Measurements from ENCODE around the gene SLC5A11.
"Not testable (repeated sequence)": the region's sequence is repeated elsewhere in the genome, so short reads cannot be mapped to it uniquely, and the experiment has no call there.

Gene SLC5A11

DNA sequence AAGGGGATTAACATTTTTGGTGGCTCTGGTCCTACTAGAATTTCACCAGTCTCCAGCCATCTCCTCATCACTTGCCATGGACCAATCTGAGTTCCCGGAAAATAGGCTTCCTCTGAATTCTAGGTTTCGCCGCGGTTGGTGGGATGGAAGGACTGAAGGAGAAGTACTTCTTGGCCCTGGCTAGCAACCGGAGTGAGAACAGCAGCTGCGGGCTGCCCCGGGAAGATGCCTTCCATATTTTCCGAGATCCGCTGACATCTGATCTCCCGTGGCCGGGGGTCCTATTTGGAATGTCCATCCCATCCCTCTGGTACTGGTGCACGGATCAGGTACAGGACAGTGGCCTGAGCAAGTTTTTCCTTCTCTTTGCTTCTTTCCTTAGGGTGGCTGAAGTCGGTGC is 45.0 kb downstream of the SLC5A11 start:
- no peak for DNase-seq
- Histone ChIP-seq H3K4me3 (ENCODE audit: low read depth, low read length) (no peak overlapping the region), H3K27ac (no peak overlapping the region), H3K27me3 (replicated peaks) (no peaks in the 10 kb centered on the region), H3K36me3 (replicated peaks) (no peaks in the 10 kb centered on the region)
- TF ChIP-seq, protein P1, sequence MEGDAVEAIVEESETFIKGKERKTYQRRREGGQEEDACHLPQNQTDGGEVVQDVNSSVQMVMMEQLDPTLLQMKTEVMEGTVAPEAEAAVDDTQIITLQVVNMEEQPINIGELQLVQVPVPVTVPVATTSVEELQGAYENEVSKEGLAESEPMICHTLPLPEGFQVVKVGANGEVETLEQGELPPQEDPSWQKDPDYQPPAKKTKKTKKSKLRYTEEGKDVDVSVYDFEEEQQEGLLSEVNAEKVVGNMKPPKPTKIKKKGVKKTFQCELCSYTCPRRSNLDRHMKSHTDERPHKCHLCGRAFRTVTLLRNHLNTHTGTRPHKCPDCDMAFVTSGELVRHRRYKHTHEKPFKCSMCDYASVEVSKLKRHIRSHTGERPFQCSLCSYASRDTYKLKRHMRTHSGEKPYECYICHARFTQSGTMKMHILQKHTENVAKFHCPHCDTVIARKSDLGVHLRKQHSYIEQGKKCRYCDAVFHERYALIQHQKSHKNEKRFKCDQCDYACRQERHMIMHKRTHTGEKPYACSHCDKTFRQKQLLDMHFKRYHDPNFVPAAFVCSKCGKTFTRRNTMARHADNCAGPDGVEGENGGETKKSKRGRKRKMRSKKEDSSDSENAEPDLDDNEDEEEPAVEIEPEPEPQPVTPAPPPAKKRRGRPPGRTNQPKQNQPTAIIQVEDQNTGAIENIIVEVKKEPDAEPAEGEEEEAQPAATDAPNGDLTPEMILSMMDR (IDR thresholded peaks at IDR 0.05; ENCODE audit: low read depth, low read length, missing control alignments): no peak
- in situ Hi-C loops (cut with HindIII; ENCODE audit: low pct_ligation_motif_present, low sequenced_read_pairs): no loop called here

DNA sequence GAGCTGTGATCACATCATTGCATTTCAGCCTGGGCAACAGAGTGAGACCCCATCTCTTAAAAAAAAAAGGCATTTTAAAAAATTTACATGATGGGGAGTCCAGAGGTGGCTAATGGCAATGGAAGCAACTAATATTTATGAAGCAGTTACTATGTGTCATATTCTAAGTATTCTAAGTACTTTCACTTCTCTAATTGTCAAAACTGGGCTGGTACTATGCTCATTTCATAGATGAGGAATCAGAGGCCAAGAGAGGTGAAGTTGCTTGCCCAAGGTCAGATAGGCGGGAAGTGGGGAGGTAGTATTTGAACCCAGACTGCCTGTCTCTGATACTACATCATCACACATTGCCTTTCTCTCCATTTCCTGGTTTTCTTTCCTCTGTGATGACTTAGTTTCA is 50.7 kb downstream of the SLC5A11 start:
- Histone ChIP-seq H3K27ac (no peak overlapping the region), H3K4me3 (ENCODE audit: low read depth, low read length) (no peak overlapping the region), H3K36me3 (replicated peaks) (no peaks in the 10 kb centered on the region), H3K27me3 (replicated peaks) (no peaks in the 10 kb centered on the region)
- TF ChIP-seq, protein P1 (IDR thresholded peaks at IDR 0.05; ENCODE audit: low read depth, low read length, missing control alignments): no peak
- in situ Hi-C loops (cut with HindIII; ENCODE audit: low pct_ligation_motif_present, low sequenced_read_pairs): no loop called here
- no peak for DNase-seq

DNA sequence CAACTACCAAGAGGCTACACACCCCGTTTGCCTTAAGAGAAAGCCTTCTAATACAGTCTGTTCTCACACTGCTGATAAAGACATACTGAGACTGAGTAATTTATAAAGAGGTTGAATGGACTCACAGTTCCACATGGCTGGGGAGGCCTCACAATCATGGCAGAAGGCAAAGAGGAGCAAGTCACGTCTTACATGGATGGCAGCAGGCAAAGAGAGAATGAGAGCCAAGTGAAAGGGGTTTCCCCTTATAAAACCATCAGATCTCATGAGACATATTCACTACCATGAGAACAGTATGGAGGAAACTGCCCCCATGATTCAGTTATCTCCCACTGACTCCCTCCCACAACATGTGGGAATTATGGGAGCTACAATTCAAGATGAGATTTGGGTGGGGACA is 51.8 kb downstream of the SLC5A11 start:
- DNase-seq, H3K27ac ChIP-seq: not testable (repeated sequence)

DNA sequence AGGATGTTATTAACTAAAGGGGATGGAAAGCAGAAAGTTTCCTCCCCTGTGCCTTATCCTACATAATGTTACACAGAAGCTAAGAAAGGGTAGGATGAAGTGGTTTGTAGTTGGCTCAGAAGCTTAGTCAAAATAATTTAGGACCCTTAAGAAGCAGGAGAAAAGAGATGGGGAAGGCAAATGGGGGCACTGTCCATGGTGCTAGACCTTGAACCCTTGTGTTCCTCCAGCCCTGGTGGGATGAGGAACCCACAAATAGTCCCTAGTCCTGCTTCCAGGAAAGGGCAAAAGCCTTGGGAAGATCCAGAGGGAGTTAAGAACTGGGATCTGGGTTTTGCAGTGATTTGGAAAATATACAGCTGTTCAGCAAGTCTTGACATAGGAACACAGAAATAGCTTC is 54.5 kb downstream of the SLC5A11 start:
- Histone ChIP-seq H3K4me3 (ENCODE audit: low read depth, low read length) (no peak overlapping the region), H3K27me3 (replicated peaks) (no peaks in the 10 kb centered on the region), H3K27ac (no peak overlapping the region), H3K36me3 (replicated peaks) (no peaks in the 10 kb centered on the region)
- TF ChIP-seq, protein P1 (IDR thresholded peaks at IDR 0.05; ENCODE audit: low read depth, low read length, missing control alignments): no peak
- no peak for DNase-seq
- in situ Hi-C loops (cut with HindIII; ENCODE audit: low pct_ligation_motif_present, low sequenced_read_pairs): no loop called here

More for the DNA sequence above, 51.8 kb downstream of the SLC5A11 start:
- H3K36me3 ChIP-seq (replicated peaks); H3K27me3 ChIP-seq (replicated peaks); in situ Hi-C loops (cut with HindIII; ENCODE audit: low pct_ligation_motif_present, low sequenced_read_pairs); H3K4me3 ChIP-seq (ENCODE audit: low read depth, low read length): not testable (repeated sequence)

DNA sequence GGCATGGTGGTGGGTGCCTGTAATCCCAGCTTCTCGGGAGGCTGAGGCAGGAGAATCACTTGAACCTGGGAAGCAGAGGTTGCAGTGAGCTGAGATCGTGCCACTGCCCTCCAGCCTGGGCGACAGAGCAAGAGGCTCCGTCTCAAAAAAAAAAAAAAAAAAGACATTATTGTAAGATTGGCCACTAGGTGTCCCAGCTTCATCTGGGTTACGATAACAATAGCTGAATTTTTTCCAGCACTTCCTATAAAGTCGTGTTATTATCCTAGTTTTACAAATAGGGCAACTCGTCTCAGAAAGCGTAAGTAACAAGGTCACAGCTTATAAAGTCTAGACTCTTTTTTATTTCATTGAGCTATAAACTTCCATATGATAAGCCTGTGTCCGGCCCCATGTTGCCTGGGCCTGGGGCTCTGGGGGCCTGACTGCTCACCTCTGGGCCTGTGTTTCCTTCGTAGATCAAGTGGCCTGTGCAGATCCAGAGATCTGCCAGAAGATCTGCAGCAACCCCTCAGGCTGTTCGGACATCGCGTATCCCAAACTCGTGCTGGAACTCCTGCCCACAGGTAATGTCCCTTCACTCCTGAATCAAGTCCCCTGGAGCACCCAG is 60.5 kb downstream of the SLC5A11 start:
- Histone ChIP-seq H3K36me3 (replicated peaks) (no peaks in the 10 kb centered on the region), H3K27me3 (replicated peaks) (no peaks in the 10 kb centered on the region), H3K27ac (no peak overlapping the region), H3K4me3 (ENCODE audit: low read depth, low read length) (no peak overlapping the region)
- DNase-seq: no peak
- TF ChIP-seq, protein P1 (IDR thresholded peaks at IDR 0.05; ENCODE audit: low read depth, low read length, missing control alignments): peak; percentile 58
- in situ Hi-C loops (cut with HindIII; ENCODE audit: low pct_ligation_motif_present, low sequenced_read_pairs): no loop called here

DNA sequence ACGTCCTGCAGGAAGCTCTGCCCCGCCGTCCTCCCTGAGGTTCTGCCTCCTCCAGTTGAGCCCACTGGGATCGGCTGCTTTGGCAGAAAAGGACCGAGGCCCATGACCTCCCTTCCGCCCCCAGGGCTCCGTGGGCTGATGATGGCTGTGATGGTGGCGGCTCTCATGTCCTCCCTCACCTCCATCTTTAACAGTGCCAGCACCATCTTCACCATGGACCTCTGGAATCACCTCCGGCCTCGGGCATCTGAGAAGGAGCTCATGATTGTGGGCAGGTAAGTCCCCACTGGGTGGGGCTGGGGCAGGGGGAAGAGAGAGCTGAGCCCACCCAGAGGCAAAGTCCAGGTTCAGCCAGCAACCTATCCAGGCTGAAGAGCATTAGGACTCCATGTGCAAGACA is 61.1 kb downstream of the SLC5A11 start:
- in situ Hi-C loops (cut with HindIII; ENCODE audit: low pct_ligation_motif_present, low sequenced_read_pairs): no loop called here
- DNase-seq: no peak
- no peak overlapping the region for H3K4me3 ChIP-seq (ENCODE audit: low read depth, low read length)

More for the DNA sequence above, 61.1 kb downstream of the SLC5A11 start:
- Histone ChIP-seq H3K27me3 (replicated peaks) (no peaks in the 10 kb centered on the region), H3K36me3 (replicated peaks) (no peaks in the 10 kb centered on the region), H3K27ac (no peak overlapping the region)
- TF ChIP-seq, protein P1 (IDR thresholded peaks at IDR 0.05; ENCODE audit: low read depth, low read length, missing control alignments): no peak

Measured in brain microvascular endothelial cell (primary cell).